NB4 (cell line): ENCODE data around the gene DDAH1.
"Not testable (repeated sequence)": the region's sequence is repeated elsewhere in the genome, so short reads cannot be mapped to it uniquely, and the experiment has no call there.

Source experiments
- DNase-seq: peaks from one replicate; pipeline ENCODE4 v3.0.0; 2010; ENCODE audit warnings: low read depth
- H3K4me3 ChIP-seq: one replicate; pipeline ENCODE4 v1.5.1; 2011; ENCODE audit warnings: mild to moderate bottlenecking, low read depth, low read length, moderate library complexity
- CTCF ChIP-seq: IDR thresholded peaks from one replicate; pipeline ENCODE4 v1.5.1; 2012; ENCODE audit warnings: low read depth, low read length
- MAX ChIP-seq: IDR thresholded peaks from 2 replicates; pipeline ENCODE4 v1.6.1; 2011; ENCODE audit warnings: low read depth, low read length
- MYC ChIP-seq: IDR thresholded peaks from 2 replicates; pipeline ENCODE4 v1.6.1; 2011; ENCODE audit warnings: low read depth, low read length
- POLR2A ChIP-seq: IDR thresholded peaks from 2 replicates; pipeline ENCODE4 v1.6.1; 2011; ENCODE audit warnings: mild to moderate bottlenecking; ENCODE audit not compliant: insufficient read length; ENCODE audit errors: extremely low read depth

DDAH1 gene

GRCh38 chr1:85465099-85465785 lies at the start of gene DDAH1:
TSS of gene DDAH1 (minus strand) at chr1:85465159. CDS start at chr1:85465045, 114 bp downstream.
- DNase-seq, result no peak
- H3K4me3 ChIP-seq, result no peak within 1 kb of the TSS
- no peak for TF ChIP-seq CTCF
- no peak for TF ChIP-seq MYC

GRCh38 chr1:85513998-85514397 lies 49.0 kb upstream of the DDAH1 start:
- not testable (repeated sequence) for H3K4me3 ChIP-seq, DNase-seq

- no peak overlapping the region for H3K4me3 ChIP-seq
- DNase-seq, result no peak
- TF ChIP-seq POLR2A, result no peak
- TF ChIP-seq CTCF, result no peak
- no peak for TF ChIP-seq MAX
- no peak for TF ChIP-seq MYC
These were observed 39.5 kb upstream of the DDAH1 start for GRCh38 chr1:85504417-85504816.

- peak; percentile 2 for TF ChIP-seq CTCF
- TF ChIP-seq MAX, result no peak
- no peak overlapping the region for H3K4me3 ChIP-seq
- DNase-seq, result peak; percentile 28
These were observed 37.7 kb upstream of the DDAH1 start for GRCh38 chr1:85502625-85503083.

GRCh38 chr1:85502171-85502570 lies 37.2 kb upstream of the DDAH1 start:
- no peak overlapping the region for H3K4me3 ChIP-seq
- no peak for DNase-seq
- TF ChIP-seq MAX, result no peak
- no peak for TF ChIP-seq POLR2A
- no peak for TF ChIP-seq CTCF
- TF ChIP-seq MYC, result no peak

GRCh38 chr1:85501355-85501898 lies 36.5 kb upstream of the DDAH1 start:
- DNase-seq, result no peak
- TF ChIP-seq MYC, result no peak
- TF ChIP-seq CTCF, result no peak
- TF ChIP-seq POLR2A, result no peak
- TF ChIP-seq MAX, result no peak
- no peak overlapping the region for H3K4me3 ChIP-seq
